ENCODE measurements around the gene SNAP29. TPM values are rescaled to one million over a fixed set of nuclear protein-coding genes. Genes with fewer than 3 reads are reported as not detected.

SNAP29 gene
- total and polyA plus RNA-seq, 2 experiments from 2014 or later = 8.2 to 22.9 TPM

- Histone ChIP-seq H3K4me2 (no peak overlapping the region), H2AFZ (no peak overlapping the region), H3K27ac (ENCODE audit: low read depth) (no peak overlapping the region), H3K4me3 (no peak overlapping the region), H3K27me3 (ENCODE audit: insufficient read depth) (no peaks in the 10 kb centered on the region), H3K4me1 (ENCODE audit: insufficient read depth) (no peaks in the 10 kb centered on the region), H4K20me1 (replicated peaks; ENCODE audit: insufficient read depth) (no peaks in the 10 kb centered on the region), H3K79me2 (replicated peaks; ENCODE audit: insufficient read depth) (no peaks in the 10 kb centered on the region), H3F3A (replicated peaks; ENCODE audit: low read depth) (no peaks in the 10 kb centered on the region), H3K9me2 (ENCODE audit: insufficient read depth) (no peaks in the 10 kb centered on the region), H3K36me3 (ENCODE audit: insufficient read depth) (peaks cover 3% of the 10 kb centered on the region; the same call in 1 of the 2 replicates)
- no peaks in the 10 kb centered on the region for H3K9me3 Mint-ChIP-seq
- DNase-seq (ENCODE audit: low spot score) (no peak), ATAC-seq (no peak)
- peaks cover 2% of the 10 kb centered on the region for H3K27me3 Mint-ChIP-seq (ENCODE audit: insufficient read depth, low read depth, poor library complexity)
- H3K36me3 Mint-ChIP-seq (ENCODE audit: low read depth) = peaks cover 25% of the 10 kb centered on the region; the same call in 2 of the 3 replicates
- no peak overlapping the region for H3K4me3 Mint-ChIP-seq
- no peak overlapping the region for H3K27ac Mint-ChIP-seq
- no peaks in the 10 kb centered on the region for H3K4me1 Mint-ChIP-seq
- TF ChIP-seq NANOG (IDR thresholded peaks at IDR 0.05; ENCODE audit: borderline replicate concordance) = no peak
- no peak for TF ChIP-seq POLR2AphosphoS5 (IDR thresholded peaks at IDR 0.05; ENCODE audit: low read depth)
- TF ChIP-seq ZNF331 (CRISPR knock-in tag; IDR thresholded peaks at IDR 0.05; ENCODE audit: low read depth) = no peak
- no peak for TF ChIP-seq EZH2phosphoT487 (IDR thresholded peaks at IDR 0.05; ENCODE audit: unreplicated experiment)
- no peak for TF ChIP-seq REST (IDR thresholded peaks at IDR 0.05; ENCODE audit: unreplicated experiment)
- TF ChIP-seq EZH2 (IDR thresholded peaks at IDR 0.05; ENCODE audit: low read depth, unreplicated experiment) = no peak
- no peak for TF ChIP-seq STAT1 (IDR thresholded peaks at IDR 0.05; ENCODE audit: unreplicated experiment)
- TF ChIP-seq ZNF114 (CRISPR knock-in tag; IDR thresholded peaks at IDR 0.05) = no peak
- no peak for TF ChIP-seq JUNB (IDR thresholded peaks at IDR 0.05; ENCODE audit: unreplicated experiment)
- no peak for TF ChIP-seq CTCF (conservative IDR thresholded peaks at IDR 0.05; ENCODE audit: low read depth in 2 of 2)
- no peak for TF ChIP-seq ZNF462 (CRISPR knock-in tag; IDR thresholded peaks at IDR 0.05)
- no peak for TF ChIP-seq CREB1 (CRISPR knock-in tag; IDR thresholded peaks at IDR 0.05; ENCODE audit: low read depth)
- TF ChIP-seq ETS1 (IDR thresholded peaks at IDR 0.05) = no peak
Measured at GRCh38 chr22:20809538-20810185, 49.1 kb upstream of the SNAP29 start.

Data from GM23338 (cell line).